CD14-positive monocyte (primary cell): ENCODE data around the gene C4BPB. TPM values are rescaled to one million over a fixed set of nuclear protein-coding genes. Genes with fewer than 3 reads are reported as not detected.

Source experiments
- DNase-seq, 3 donors: peaks; one replicate each; pipeline ENCODE4 v3.0.0-alpha.2; 2011 to 2022
- H2AFZ ChIP-seq: 2 replicates; pipeline ENCODE4 v1.6.0; 2012; ENCODE audit warnings: mild to moderate bottlenecking, low read depth, low read length, inconsistent platforms; ENCODE audit not compliant: insufficient read depth, poor library complexity, severe bottlenecking
- H3K27ac ChIP-seq, 2 donors: 1 replicate in 1 of 2; 2 replicates in 1 of 2; pipeline ENCODE4 v1.5.1; 2012 to 2013; ENCODE audit warnings: low read length in 2 of 2, control low read depth in 1 of 2, inconsistent platforms in 1 of 2, low read depth in 1 of 2, mild to moderate bottlenecking in 1 of 2
- H3K27me3 ChIP-seq, 2 donors: one replicate each; pipeline versions ENCODE4 v1.6.0 to v1.6.1; 2011 to 2013; ENCODE audit warnings: low read length in 2 of 2; ENCODE audit not compliant: control insufficient read depth in 2 of 2, insufficient read depth in 2 of 2
- H3K36me3 ChIP-seq, 2 donors: replicated peaks in 1 of 2; 1 replicate in 1 of 2; 2 replicates in 1 of 2; pipeline versions ENCODE4 v1.5.1 to v1.6.1; 2012 to 2013; ENCODE audit warnings: low read length in 2 of 2, control low read depth in 1 of 2, inconsistent platforms in 1 of 2, mild to moderate bottlenecking in 1 of 2; ENCODE audit not compliant: insufficient read depth in 2 of 2, control insufficient read depth in 1 of 2
- H3K4me1 ChIP-seq, 2 donors: 1 replicate in 1 of 2; 2 replicates in 1 of 2; pipeline versions ENCODE4 v1.5.1 to v1.6.1; 2012 to 2013; ENCODE audit warnings: low read length in 2 of 2, control low read depth in 1 of 2, inconsistent platforms in 1 of 2, mild to moderate bottlenecking in 1 of 2, moderate library complexity in 1 of 2; ENCODE audit not compliant: insufficient read depth in 2 of 2, control insufficient read depth in 1 of 2
- H3K4me2 ChIP-seq: replicated peaks from 2 replicates; pipeline ENCODE3; 2012; ENCODE audit warnings: low read length, moderate library complexity, mild to moderate bottlenecking; ENCODE audit not compliant: poor library complexity, severe bottlenecking; ENCODE audit errors: extremely low read depth
- H3K4me3 ChIP-seq, 3 experiments: fragments of 200-600 bp in 1 of 3; sonication (generic) in 1 of 3; replicated peaks in 1 of 3; 1 replicate in 2 of 3; 2 replicates in 1 of 3; pipeline ENCODE4 v1.5.1; 2011 to 2013; ENCODE audit warnings: low read length in 3 of 3, mild to moderate bottlenecking in 3 of 3, control low read depth in 2 of 3, low read depth in 2 of 3, inconsistent platforms in 1 of 3, moderate library complexity in 1 of 3
- H3K79me2 ChIP-seq: 2 replicates; pipeline ENCODE4 v1.6.0; 2012; ENCODE audit warnings: mild to moderate bottlenecking, control low read depth, inconsistent platforms, low read length, moderate library complexity; ENCODE audit not compliant: insufficient read depth
- H3K9ac ChIP-seq: 2 replicates; pipeline ENCODE4 v1.6.0; 2017; ENCODE audit warnings: low read length, mild to moderate bottlenecking; ENCODE audit not compliant: insufficient read depth, poor library complexity, severe bottlenecking
- H3K9me3 ChIP-seq, 2 donors: replicated peaks in 1 of 2; 1 replicate in 1 of 2; 2 replicates in 1 of 2; pipeline versions ENCODE4 v1.5.1 to v1.6.1; 2012 to 2013; ENCODE audit warnings: low read length in 2 of 2, control low read depth in 1 of 2; ENCODE audit not compliant: control insufficient read depth in 1 of 2, insufficient read depth in 1 of 2
- H4K20me1 ChIP-seq: 2 replicates; pipeline ENCODE4 v1.6.0; 2012; ENCODE audit warnings: mild to moderate bottlenecking, low read length, control low read depth, moderate library complexity; ENCODE audit not compliant: insufficient read depth
- H3K27ac Mint-ChIP-seq, 7 donors: one replicate each; pipeline ENCODE4 v1.8.0; 2020; ENCODE audit warnings: mild to moderate bottlenecking in 7 of 7, mixed read lengths in 7 of 7, moderate library complexity in 6 of 7, inconsistent platforms in 2 of 7
- H3K27me3 Mint-ChIP-seq, 3 donors: one replicate each; pipeline ENCODE4 v1.8.0; 2021 to 2022; ENCODE audit warnings: low read depth in 3 of 3, mild to moderate bottlenecking in 3 of 3, mixed read lengths in 3 of 3, moderate library complexity in 3 of 3, inconsistent platforms in 1 of 3
- H3K36me3 Mint-ChIP-seq, 2 donors: one replicate each; pipeline ENCODE4 v1.8.0; 2020; ENCODE audit warnings: mixed read lengths in 2 of 2, inconsistent platforms in 1 of 2, mild to moderate bottlenecking in 1 of 2
- H3K4me1 Mint-ChIP-seq: one replicate; pipeline ENCODE4 v1.8.0; 2020; ENCODE audit warnings: mild to moderate bottlenecking, mixed read lengths
- H3K4me3 Mint-ChIP-seq, 2 donors: one replicate each; pipeline ENCODE4 v1.8.0; 2020; ENCODE audit warnings: mild to moderate bottlenecking in 2 of 2, mixed read lengths in 2 of 2, moderate library complexity in 1 of 2
- H3K9me3 Mint-ChIP-seq, 7 donors: one replicate each; pipeline ENCODE4 v1.8.0; 2020 to 2022; ENCODE audit warnings: mixed read lengths in 7 of 7, mild to moderate bottlenecking in 6 of 7, moderate library complexity in 6 of 7, inconsistent platforms in 2 of 7
- WGBS: methylation state at CpG from one replicate; pipeline ENCODE4 v1.1.5; 2013; ENCODE audit warnings: missing lambda C conversion rate; ENCODE audit not compliant: insufficient coverage; 5-methylcytosine and 5-hydroxymethylcytosine counted together
- intact Hi-C, 2 donors: fragments of 100-400 bp; cut with micrococcal nuclease; formaldehyde crosslinking; loops; one replicate each; pipeline versions ENCODE4 v1.15.0 to v1.15.1; 2023
- polyA plus RNA-seq, 3 donors: library from polyadenylated mRNA; depleted of rRNA in 1 of 3; unstranded in 2 of 3; stranded (reverse) in 1 of 3; fragments of 300-500 nt in 2 of 3; fragments of >200 nt in 1 of 3; fragmentation: Illumina TruSeq in 2 of 3; gene quantifications; 1 replicate in 2 of 3; 2 replicates in 1 of 3; pipeline ENCODE4 v1.2.3, GENCODE V29; 2012 to 2021
- TF ChIP-seq, protein P1 (sequence below): fragments of 200-600 bp; IDR thresholded peaks from one replicate; pipeline ENCODE4 v1.8.0; 2022; ENCODE audit warnings: antibody characterized with exemption, mild to moderate bottlenecking

C4BPB gene
- polyA plus RNA-seq, 3 donors: not detected

DNA sequence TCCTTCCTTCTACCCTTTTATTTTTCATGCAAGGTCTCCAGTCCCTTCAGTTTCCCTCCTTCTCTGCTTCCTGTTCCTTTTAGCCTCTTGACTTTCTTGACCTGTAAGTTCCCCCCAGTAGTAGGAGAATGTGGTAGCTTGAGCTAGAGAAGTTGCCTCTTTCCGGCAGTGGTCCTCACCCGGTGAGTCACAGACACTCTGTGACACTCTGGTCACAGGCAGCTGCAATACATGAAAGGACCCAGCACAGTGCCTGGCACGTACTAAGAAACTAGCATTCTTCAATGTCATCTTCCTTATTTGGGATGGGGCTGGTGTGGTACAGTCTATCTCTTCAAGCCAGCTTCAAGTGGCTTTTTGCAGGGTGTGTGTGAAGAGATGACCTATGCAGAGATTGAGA is 19.6 kb upstream of the C4BPB start:
- H3K4me1 ChIP-seq: peaks cover 11 to 33% of the 10 kb centered on the region in 2 donors
- Mint-ChIP-seq H3K36me3 (peaks cover 59 to 81% of the 10 kb centered on the region in 2 donors), H3K27me3 (peaks cover 0 to 7% (median 0%) of the 10 kb centered on the region in 3 donors), H3K4me3 (no peak overlapping the region), H3K9me3 (peaks cover 0 to 2% (median 0%) of the 10 kb centered on the region in 7 donors), H3K4me1 (peaks cover 26% of the 10 kb centered on the region), H3K27ac (peak overlapping the region; percentile 50 to 85 (median 73))
- H3K79me2 ChIP-seq: no peaks in the 10 kb centered on the region
- H3K36me3 ChIP-seq: peaks cover 30 to 51% of the 10 kb centered on the region in 2 donors
- H3K9ac ChIP-seq: no peak overlapping the region
- TF ChIP-seq, protein P1, sequence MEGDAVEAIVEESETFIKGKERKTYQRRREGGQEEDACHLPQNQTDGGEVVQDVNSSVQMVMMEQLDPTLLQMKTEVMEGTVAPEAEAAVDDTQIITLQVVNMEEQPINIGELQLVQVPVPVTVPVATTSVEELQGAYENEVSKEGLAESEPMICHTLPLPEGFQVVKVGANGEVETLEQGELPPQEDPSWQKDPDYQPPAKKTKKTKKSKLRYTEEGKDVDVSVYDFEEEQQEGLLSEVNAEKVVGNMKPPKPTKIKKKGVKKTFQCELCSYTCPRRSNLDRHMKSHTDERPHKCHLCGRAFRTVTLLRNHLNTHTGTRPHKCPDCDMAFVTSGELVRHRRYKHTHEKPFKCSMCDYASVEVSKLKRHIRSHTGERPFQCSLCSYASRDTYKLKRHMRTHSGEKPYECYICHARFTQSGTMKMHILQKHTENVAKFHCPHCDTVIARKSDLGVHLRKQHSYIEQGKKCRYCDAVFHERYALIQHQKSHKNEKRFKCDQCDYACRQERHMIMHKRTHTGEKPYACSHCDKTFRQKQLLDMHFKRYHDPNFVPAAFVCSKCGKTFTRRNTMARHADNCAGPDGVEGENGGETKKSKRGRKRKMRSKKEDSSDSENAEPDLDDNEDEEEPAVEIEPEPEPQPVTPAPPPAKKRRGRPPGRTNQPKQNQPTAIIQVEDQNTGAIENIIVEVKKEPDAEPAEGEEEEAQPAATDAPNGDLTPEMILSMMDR: no peak
- H3K9me3 ChIP-seq: no peaks in the 10 kb centered on the region
- H3K27me3 ChIP-seq: no peaks in the 10 kb centered on the region
- DNase-seq: peak; percentile 64 to 75 (median 69)
- intact Hi-C loops: no loop called here
- no peaks in the 10 kb centered on the region for H4K20me1 ChIP-seq
- H3K27ac ChIP-seq: peak overlapping the region in 1 of 2 donors; percentile 25
- no peak overlapping the region for H2AFZ ChIP-seq
- no peak overlapping the region for H3K4me3 ChIP-seq
- no peak overlapping the region for H3K4me2 ChIP-seq
- WGBS: 60% methylated on average over 2 of the region's 3 CpGs

DNA sequence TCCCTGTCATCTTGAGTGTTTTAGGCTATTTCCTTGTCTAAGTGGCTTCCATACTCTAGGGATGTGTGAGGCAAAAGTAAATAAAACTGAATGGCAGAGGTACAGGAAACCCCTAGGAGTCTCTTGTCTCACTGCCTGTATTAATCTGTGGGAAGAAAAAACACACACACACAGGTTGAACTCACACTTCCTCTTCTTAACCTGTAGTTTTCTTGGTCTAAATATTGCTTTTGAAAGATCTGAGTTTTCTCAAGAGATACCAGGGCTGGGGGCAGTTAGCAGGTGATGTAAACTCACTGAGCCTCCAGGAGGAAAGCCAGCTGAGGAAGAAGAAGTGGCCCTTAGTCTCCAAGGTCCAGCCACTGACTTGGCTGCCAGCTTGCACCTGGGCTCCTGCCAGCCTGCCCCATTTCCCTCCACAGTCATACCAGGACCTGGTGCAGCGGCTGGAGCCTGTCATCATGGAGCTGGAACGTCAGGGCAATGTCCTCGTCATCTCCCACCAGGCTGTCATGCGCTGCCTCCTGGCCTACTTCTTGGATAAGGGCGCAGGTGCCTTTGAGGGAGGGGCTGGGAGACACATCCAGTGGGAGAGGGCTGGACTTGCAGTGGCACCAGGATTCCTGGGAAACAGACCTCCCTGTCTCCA is 18.7 kb upstream of the C4BPB start:
- Histone ChIP-seq H4K20me1 (no peaks in the 10 kb centered on the region), H3K4me3 (no peak overlapping the region), H3K79me2 (no peaks in the 10 kb centered on the region), H3K4me2 (no peak overlapping the region), H2AFZ (no peak overlapping the region), H3K27ac (peak overlapping the region in 1 of 2 donors; percentile 25), H3K36me3 (peaks cover 26 to 42% of the 10 kb centered on the region in 2 donors), H3K9ac (no peak overlapping the region), H3K9me3 (no peaks in the 10 kb centered on the region), H3K27me3 (no peaks in the 10 kb centered on the region), H3K4me1 (peaks cover 11 to 33% of the 10 kb centered on the region in 2 donors)
- H3K27me3 Mint-ChIP-seq: peaks cover 0 to 7% (median 0%) of the 10 kb centered on the region in 3 donors
- H3K36me3 Mint-ChIP-seq: peaks cover 53 to 78% of the 10 kb centered on the region in 2 donors
- TF ChIP-seq, protein P1: no peak
- H3K9me3 Mint-ChIP-seq: peaks cover 0 to 2% (median 0%) of the 10 kb centered on the region in 7 donors
- DNase-seq: no peak
- H3K27ac Mint-ChIP-seq: peak overlapping the region in 2 of 7 donors; percentile 22
- intact Hi-C loops: no loop called here
- no peak overlapping the region for H3K4me3 Mint-ChIP-seq
- WGBS: 94% methylated on average over 4 of the region's 5 CpGs
- H3K4me1 Mint-ChIP-seq: peaks cover 26% of the 10 kb centered on the region
